OCI-LY7 (cell line): ENCODE results near the gene INTS1.

Experiments used
- CTCF ChIP-seq: fragments of 200-600 bp; sonication (generic); conservative IDR thresholded peaks from 2 replicates; pipeline ENCODE4 v1.5.1; 2014; ENCODE audit warnings: mild to moderate bottlenecking, antibody characterized with exemption, low read length, moderate library complexity, mixed read lengths
- EZH2phosphoT487 ChIP-seq: fragments of 200-600 bp; sonication (generic); IDR thresholded peaks from 2 replicates; pipeline ENCODE4 v1.6.1; 2018; ENCODE audit warnings: low read depth, borderline replicate concordance, mild to moderate bottlenecking, mixed run types, antibody characterized with exemption, low read length, moderate library complexity, mixed read lengths

GRCh38 chr7:1449501-1449900 lies 54.7 kb downstream of the INTS1 start:
- TF ChIP-seq CTCF (no peak), EZH2phosphoT487 (no peak)
